Keratinocyte (primary cell): ENCODE measurements around the gene FGF19. TPM values are rescaled to one million over a fixed set of nuclear protein-coding genes. Genes with fewer than 3 reads are reported as not detected.

ENCODE experiments used
- DNase-seq: peaks from one replicate; pipeline ENCODE4 v3.0.0-alpha.2; 2011; ENCODE audit warnings: low read depth, missing footprints, low spot score
- FAIRE-seq: peaks from 2 replicates; lab custom pipeline; 2011; peaks lifted over from hg19 to GRCh38; lab: Jason Lieb, UNC
- H2AFZ ChIP-seq: 2 replicates; pipeline ENCODE4 v1.6.0; 2012; ENCODE audit warnings: low read length, control low read depth, inconsistent platforms; ENCODE audit not compliant: control insufficient read depth
- H3K27ac ChIP-seq: 2 replicates; pipeline ENCODE4 v1.5.1; 2011; ENCODE audit warnings: low read length; ENCODE audit not compliant: control insufficient read depth, insufficient read depth
- H3K27me3 ChIP-seq: 3 replicates; pipeline ENCODE4 v1.6.0; 2011; ENCODE audit warnings: low read length; ENCODE audit not compliant: control insufficient read depth, insufficient read depth; ENCODE audit errors: extremely low read depth
- H3K36me3 ChIP-seq, 2 experiments: 2 replicates in 1 of 2; 3 replicates in 1 of 2; pipeline ENCODE4 v1.5.1; 2011; ENCODE audit warnings: low read length in 2 of 2, mild to moderate bottlenecking in 1 of 2; ENCODE audit not compliant: control insufficient read depth in 2 of 2, insufficient read depth in 2 of 2; ENCODE audit errors: extremely low read depth in 1 of 2
- H3K4me1 ChIP-seq: 3 replicates; pipeline ENCODE4 v1.5.1; 2011; ENCODE audit warnings: low read length; ENCODE audit not compliant: control insufficient read depth, insufficient read depth; ENCODE audit errors: extremely low read depth
- H3K4me2 ChIP-seq: 3 replicates; pipeline ENCODE4 v1.6.0; 2011; ENCODE audit warnings: low read depth, low read length; ENCODE audit not compliant: control insufficient read depth, insufficient read depth; ENCODE audit errors: extremely low read depth
- H3K4me3 ChIP-seq, 3 experiments: fragments of 200-600 bp in 1 of 3; sonication (generic) in 1 of 3; 2 replicates in 2 of 3; 3 replicates in 1 of 3; pipeline ENCODE4 v1.5.1; 2011 to 2016; ENCODE audit warnings: low read length in 3 of 3, mild to moderate bottlenecking in 3 of 3, control low read depth in 2 of 3, inconsistent platforms in 1 of 3, low read depth in 1 of 3, mixed read lengths in 1 of 3, mixed run types in 1 of 3, moderate library complexity in 1 of 3; ENCODE audit not compliant: control insufficient read depth in 2 of 3, insufficient read depth in 2 of 3; ENCODE audit errors: extremely low read depth in 1 of 3
- H3K79me2 ChIP-seq: 2 replicates; pipeline ENCODE4 v1.6.0; 2012; ENCODE audit warnings: low read length; ENCODE audit not compliant: control insufficient read depth, insufficient read depth
- H3K9ac ChIP-seq: 3 replicates; pipeline ENCODE4 v1.6.0; 2011; ENCODE audit warnings: low read length; ENCODE audit not compliant: control insufficient read depth, insufficient read depth; ENCODE audit errors: extremely low read depth
- H3K9me1 ChIP-seq: 3 replicates; pipeline ENCODE4 v1.6.0; 2011; ENCODE audit warnings: low read length; ENCODE audit not compliant: control insufficient read depth, insufficient read depth; ENCODE audit errors: extremely low read depth
- H3K9me3 ChIP-seq: 2 replicates; pipeline ENCODE4 v1.5.1; 2012; ENCODE audit warnings: low read depth, low read length; ENCODE audit not compliant: control insufficient read depth
- H4K20me1 ChIP-seq: 3 replicates; pipeline ENCODE4 v1.6.0; 2011; ENCODE audit warnings: low read length; ENCODE audit not compliant: control insufficient read depth, insufficient read depth; ENCODE audit errors: extremely low read depth
- EZH2 ChIP-seq: IDR thresholded peaks from one replicate; pipeline ENCODE4 v1.6.1; 2012; ENCODE audit warnings: inconsistent platforms, mild to moderate bottlenecking, low read length, moderate library complexity
- dilution Hi-C: fragments of 300-500 bp; cut with MboI; formaldehyde crosslinking; loops from one replicate; pipeline ENCODE4 v1.7.0; 2020; ENCODE audit warnings: low sequenced_read_pairs; ENCODE audit not compliant: extremely low pct_ligation_motif_present
- polyA plus RNA-seq, 5 experiments: library from polyadenylated mRNA; depleted of rRNA in 3 of 5; stranded (reverse) in 3 of 5; stranded (forward) in 1 of 5; unstranded in 1 of 5; fragments of >200 nt; gene quantifications; 1 replicate in 1 of 5; 2 replicates in 3 of 5; 3 replicates in 1 of 5; pipeline versions ENCODE4 v1.2.1 to v1.2.3, GENCODE V29; 2011 to 2012; ENCODE audit warnings: missing spikeins in 2 of 5, low read depth in 1 of 5, low replicate concordance in 1 of 5
- TF ChIP-seq, protein P1 (sequence below), 3 experiments: IDR thresholded peaks in 1 of 3; conservative IDR thresholded peaks in 1 of 3; optimal IDR thresholded peaks in 1 of 3; 2 replicates in 2 of 3; 3 replicates in 1 of 3; pipeline versions ENCODE3 to v1.5.1; 2011; ENCODE audit warnings: low read length in 3 of 3, mild to moderate bottlenecking in 3 of 3, moderate library complexity in 2 of 3, control low read depth in 1 of 3, inconsistent platforms in 1 of 3; ENCODE audit not compliant: insufficient read depth in 2 of 3; ENCODE audit errors: extremely low read depth in 1 of 3

The FGF19 gene
- polyA plus RNA-seq, 1 donor (not counting 4 experiments of a cell fraction or from before 2014, with no cell fraction given): 0.08 TPM

DNA sequence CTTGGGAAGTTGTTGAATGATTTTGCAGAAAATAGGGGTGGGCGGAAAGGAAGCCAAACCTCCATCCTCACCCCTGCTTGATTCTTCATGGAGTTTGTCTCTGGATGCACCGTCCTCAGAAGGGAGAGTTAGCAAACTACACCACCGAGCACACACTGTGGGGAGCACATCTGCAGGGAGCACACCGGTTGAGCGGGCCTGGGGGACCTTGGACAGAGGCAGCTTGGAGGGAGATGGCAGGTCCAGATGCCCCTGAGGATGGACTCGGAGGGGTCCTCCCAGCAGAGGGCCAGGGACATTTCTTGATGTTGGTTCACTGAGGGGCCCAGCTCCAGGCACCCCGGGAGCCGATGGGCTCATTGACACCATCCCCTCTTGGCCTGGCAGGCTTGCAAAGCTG is 15.1 kb upstream of the FGF19 start:
- Histone ChIP-seq H3K36me3 (no peaks in the 10 kb centered on the region), H3K27ac (no peak overlapping the region), H3K4me1 (no peaks in the 10 kb centered on the region), H2AFZ (no peak overlapping the region), H3K9me1 (no peaks in the 10 kb centered on the region), H4K20me1 (no peaks in the 10 kb centered on the region), H3K27me3 (peaks cover 32% of the 10 kb centered on the region), H3K4me2 (no peak overlapping the region), H3K79me2 (no peaks in the 10 kb centered on the region), H3K9me3 (no peaks in the 10 kb centered on the region), H3K9ac (no peak overlapping the region), H3K4me3 (no peak overlapping the region)
- dilution Hi-C loops: no loop called here
- DNase-seq (no peak), FAIRE-seq (no peak)
- TF ChIP-seq, protein P1, sequence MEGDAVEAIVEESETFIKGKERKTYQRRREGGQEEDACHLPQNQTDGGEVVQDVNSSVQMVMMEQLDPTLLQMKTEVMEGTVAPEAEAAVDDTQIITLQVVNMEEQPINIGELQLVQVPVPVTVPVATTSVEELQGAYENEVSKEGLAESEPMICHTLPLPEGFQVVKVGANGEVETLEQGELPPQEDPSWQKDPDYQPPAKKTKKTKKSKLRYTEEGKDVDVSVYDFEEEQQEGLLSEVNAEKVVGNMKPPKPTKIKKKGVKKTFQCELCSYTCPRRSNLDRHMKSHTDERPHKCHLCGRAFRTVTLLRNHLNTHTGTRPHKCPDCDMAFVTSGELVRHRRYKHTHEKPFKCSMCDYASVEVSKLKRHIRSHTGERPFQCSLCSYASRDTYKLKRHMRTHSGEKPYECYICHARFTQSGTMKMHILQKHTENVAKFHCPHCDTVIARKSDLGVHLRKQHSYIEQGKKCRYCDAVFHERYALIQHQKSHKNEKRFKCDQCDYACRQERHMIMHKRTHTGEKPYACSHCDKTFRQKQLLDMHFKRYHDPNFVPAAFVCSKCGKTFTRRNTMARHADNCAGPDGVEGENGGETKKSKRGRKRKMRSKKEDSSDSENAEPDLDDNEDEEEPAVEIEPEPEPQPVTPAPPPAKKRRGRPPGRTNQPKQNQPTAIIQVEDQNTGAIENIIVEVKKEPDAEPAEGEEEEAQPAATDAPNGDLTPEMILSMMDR (optimal IDR thresholded peaks at IDR 0.05 in 1 of 3, IDR thresholded peaks at IDR 0.05 in 1 of 3, conservative IDR thresholded peaks at IDR 0.05 in 1 of 3; ENCODE audit: extremely low read depth in 1 of 3, insufficient read depth in 2 of 3, low read length in 3 of 3): no peak
- no peak for TF ChIP-seq EZH2

DNA sequence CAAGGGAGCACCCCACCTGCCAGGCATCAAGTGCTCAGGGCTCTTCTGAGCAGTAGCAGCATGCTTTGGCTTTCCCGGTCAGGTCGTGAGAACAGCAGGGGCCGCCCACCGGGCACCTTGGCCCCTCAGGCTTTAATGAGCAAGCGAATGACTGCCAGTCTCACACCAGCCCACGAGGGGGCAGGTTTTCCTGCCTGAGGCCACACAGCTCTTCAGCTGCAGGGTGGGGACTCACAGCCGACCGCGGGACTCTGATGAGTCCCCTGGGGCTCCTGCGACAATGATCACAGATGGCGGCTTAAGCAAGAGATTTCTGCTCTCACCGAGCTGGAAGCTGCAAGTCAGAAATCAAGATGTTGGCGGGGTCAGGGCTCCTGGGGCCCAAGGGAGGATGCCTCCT is 14.3 kb upstream of the FGF19 start:
- TF ChIP-seq, protein P1 (optimal IDR thresholded peaks at IDR 0.05 in 1 of 3, IDR thresholded peaks at IDR 0.05 in 1 of 3, conservative IDR thresholded peaks at IDR 0.05 in 1 of 3; ENCODE audit: extremely low read depth in 1 of 3, insufficient read depth in 2 of 3, low read length in 3 of 3): peak; percentile 47 to 72 (median 54)
- TF ChIP-seq EZH2: no peak
- H3K4me1 ChIP-seq: no peaks in the 10 kb centered on the region
- no peaks in the 10 kb centered on the region for H3K36me3 ChIP-seq
- no peaks in the 10 kb centered on the region for H3K9me1 ChIP-seq
- H3K79me2 ChIP-seq: no peaks in the 10 kb centered on the region
- no peaks in the 10 kb centered on the region for H3K9me3 ChIP-seq
- DNase-seq (no peak), FAIRE-seq (no peak)
- H3K27me3 ChIP-seq: peaks cover 27% of the 10 kb centered on the region
- H3K27ac ChIP-seq: no peak overlapping the region
- no peak overlapping the region for H3K4me2 ChIP-seq
- no peak overlapping the region for H3K4me3 ChIP-seq
- H3K9ac ChIP-seq: no peak overlapping the region
- dilution Hi-C loops: no loop called here
- no peak overlapping the region for H2AFZ ChIP-seq
- H4K20me1 ChIP-seq: no peaks in the 10 kb centered on the region
